T follicular helper cell (primary cell): ENCODE data around the gene UVRAG.
"Not testable (repeated sequence)": the region's sequence is repeated elsewhere in the genome, so short reads cannot be mapped to it uniquely, and the experiment has no call there.

Experiments
- DNase-seq: peaks from one replicate; pipeline ENCODE4 v3.0.0-alpha.2; 2020; ENCODE audit warnings: low read depth

The UVRAG gene

DNA sequence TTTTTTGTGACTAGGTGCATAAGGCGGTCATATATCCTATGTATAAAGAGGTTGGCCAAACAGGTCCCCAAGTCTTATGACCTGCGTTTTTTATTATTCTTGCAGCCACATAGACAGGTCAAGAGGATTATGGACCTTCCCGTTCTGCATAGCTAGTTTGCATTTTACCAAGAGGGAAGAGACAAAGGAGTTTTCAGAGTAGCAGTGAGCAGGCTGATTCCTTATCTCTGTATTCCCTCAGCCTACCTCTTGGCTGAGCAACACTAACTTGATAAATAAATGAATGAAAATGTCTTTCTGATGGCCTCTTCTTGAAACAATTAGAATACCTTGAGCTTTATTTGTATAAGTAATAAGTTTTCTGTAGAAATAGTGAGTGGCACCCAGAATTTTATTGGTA lies 210.8 kb downstream of the UVRAG start:
- no peak for DNase-seq

DNA sequence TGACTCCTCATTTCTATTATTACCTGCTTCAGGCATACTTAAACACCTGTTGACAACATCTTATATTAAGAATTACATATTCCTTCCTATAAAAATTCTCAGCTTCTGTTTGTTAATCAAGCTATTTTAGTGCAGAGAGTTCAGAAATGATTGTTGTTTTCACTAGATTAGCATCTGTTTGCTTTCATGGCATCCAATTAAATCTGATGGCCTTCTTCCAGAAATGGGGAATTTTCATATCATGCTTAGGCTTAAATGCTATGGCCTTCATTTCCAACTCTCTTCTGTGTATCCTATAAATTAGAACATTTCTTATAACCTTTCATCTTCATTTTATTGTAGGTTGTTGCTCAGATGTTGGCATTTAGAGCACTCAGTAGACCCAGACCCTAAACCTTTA lies 211.3 kb downstream of the UVRAG start:
- no peak for DNase-seq

DNA sequence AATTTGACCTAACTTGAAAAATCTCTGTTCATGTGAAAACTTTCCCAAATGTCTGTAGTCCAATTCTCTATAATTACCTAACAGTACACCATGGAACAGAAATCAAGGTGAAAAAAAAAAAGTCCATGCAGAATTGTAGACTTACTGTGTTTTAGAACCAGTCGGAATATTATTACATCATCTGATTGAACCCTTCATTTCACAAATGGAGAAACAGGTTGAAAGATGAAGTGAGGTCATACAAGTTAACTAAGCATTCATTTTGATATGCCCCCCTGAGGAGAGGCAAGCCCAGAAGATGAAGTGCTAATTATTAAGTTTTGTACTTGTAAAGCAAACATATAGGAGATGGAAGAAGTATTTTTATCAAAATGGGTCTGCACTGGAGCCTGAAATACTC lies 211.9 kb downstream of the UVRAG start:
- DNase-seq, result no peak

DNA sequence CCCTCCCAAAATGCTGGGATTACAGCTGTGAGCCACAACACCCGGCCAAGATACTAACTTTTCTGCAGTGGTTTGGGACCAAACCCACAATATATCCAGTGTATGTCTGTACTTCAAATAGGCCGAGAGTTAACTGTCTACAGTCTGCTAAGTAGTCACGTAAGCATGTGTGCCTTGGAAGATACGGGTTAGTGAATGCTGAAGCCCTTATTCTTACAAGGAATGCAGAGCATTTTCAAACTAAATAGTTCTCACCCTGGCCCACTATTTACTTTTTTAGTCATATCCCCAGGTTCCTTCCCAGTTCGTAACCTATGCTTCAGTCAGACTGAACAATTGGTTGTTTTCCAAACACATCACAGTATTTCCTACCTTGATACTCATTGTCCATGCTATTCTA lies 215.3 kb downstream of the UVRAG start:
- DNase-seq, result no peak

DNA sequence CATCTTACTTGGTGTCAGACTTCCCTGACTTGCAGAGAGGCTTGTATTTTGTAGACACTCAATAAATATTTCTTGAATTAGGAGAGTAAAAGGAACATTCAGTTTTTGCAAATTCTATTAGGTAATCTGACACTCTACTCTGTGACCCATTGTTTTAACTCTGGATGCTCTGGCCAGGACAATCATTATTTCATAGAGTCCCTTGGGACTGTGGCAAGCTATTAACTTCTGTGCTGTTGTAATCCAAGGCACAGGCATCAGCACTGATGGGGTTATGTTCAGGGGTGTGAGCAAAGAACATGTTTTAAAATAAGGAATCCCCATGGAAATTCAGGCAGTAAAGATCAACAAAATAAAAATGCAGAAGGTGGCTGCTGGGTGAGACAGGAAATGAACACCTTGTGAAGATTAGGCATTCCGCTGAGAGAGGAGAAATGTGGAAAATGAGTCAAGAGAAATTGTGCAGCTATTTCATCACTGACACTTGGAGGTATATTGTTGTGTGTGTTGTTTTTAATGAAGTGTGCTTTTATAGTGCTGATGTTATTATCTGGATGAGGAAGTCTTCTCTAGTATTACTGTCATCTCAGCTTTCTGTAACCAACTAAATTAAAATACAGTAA lies 216.1 kb downstream of the UVRAG start:
- DNase-seq, result no peak

GRCh38 chr11:76033699-76034098 lies 218.7 kb downstream of the UVRAG start:
- no peak for DNase-seq

GRCh38 chr11:76035020-76035419 lies 220.0 kb downstream of the UVRAG start:
- no peak for DNase-seq

GRCh38 chr11:76038608-76039007 lies 223.6 kb downstream of the UVRAG start:
- DNase-seq, result no peak

- DNase-seq, result no peak
Measured at GRCh38 chr11:76041208-76041607, 226.2 kb downstream of the UVRAG start.

DNA sequence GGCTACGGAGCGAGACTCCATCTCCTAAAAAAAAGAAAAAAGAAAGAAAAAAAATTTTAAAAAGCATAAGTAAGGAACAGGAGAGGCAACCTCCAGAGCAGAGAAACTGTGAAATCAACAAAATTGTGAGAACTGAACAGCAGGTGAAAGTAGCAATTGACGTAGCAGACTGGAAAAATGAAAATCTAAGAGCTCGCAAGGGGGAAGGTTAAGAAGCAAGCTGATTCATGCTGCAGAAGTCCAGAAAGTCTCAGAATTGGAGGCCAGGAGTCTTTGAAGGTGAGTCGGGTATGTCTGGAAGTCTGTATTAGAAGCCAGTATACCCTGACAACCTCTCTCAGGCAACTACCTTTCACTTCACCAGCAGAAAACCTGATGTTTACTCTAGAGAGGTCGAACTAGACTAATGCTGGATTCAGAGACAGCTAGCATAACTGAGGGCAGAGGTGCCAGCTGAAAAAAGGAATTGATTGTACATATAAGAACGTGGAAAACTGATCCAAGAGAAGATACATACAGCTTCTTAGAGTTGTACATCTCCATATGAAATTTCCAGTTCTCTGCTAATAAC lies 229.8 kb downstream of the UVRAG start:
- DNase-seq, result no peak

DNA sequence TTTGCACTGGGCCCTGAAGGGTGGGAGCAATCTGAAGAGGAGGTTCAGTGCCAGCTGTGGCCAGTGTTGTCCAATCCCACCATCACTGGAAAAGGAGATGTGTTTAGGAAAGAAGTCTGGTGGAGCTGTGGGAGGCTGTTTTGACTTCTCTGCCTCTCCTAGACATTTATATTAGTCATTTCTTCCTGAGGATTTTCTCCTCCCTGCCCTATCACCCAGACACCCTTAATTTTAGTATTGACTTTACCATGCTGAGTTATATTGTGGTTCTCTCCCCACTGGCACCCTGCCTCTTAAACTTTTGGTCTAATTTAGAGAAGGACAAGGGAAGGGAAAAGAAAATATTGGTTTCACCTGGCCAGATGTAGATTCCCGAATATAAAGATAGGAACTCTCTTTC lies 232.2 kb downstream of the UVRAG start:
- DNase-seq, result no peak

GRCh38 chr11:76047766-76048165 lies 232.8 kb downstream of the UVRAG start:
- DNase-seq, result no peak

- no peak for DNase-seq
Measured at GRCh38 chr11:76048763-76049162, 233.8 kb downstream of the UVRAG start.

GRCh38 chr11:76049511-76049910 lies 234.5 kb downstream of the UVRAG start:
- DNase-seq, result no peak

GRCh38 chr11:76051937-76052336 lies 236.9 kb downstream of the UVRAG start:
- no peak for DNase-seq

GRCh38 chr11:76054330-76054729 lies 239.3 kb downstream of the UVRAG start:
- DNase-seq, result no peak

DNA sequence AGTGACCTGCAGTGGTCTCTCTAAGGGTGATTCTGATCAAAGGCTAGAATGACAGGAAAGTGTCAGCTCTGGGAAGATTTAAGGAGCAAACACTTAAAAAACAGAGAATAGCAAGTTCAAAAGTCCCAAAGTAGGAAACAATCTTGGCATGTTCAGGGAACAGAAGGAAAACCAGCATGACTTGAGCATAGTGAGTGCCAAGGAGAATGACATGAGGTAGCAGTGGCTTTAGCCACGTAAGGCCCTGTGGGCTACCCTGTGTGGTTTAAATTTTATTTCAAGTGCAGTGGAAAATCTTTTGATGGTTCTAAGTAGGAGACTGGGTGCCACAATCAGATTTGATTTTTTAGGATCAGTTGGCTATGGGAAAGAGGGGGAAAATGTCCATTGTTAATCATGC lies 241.9 kb downstream of the UVRAG start:
- DNase-seq, result no peak

DNA sequence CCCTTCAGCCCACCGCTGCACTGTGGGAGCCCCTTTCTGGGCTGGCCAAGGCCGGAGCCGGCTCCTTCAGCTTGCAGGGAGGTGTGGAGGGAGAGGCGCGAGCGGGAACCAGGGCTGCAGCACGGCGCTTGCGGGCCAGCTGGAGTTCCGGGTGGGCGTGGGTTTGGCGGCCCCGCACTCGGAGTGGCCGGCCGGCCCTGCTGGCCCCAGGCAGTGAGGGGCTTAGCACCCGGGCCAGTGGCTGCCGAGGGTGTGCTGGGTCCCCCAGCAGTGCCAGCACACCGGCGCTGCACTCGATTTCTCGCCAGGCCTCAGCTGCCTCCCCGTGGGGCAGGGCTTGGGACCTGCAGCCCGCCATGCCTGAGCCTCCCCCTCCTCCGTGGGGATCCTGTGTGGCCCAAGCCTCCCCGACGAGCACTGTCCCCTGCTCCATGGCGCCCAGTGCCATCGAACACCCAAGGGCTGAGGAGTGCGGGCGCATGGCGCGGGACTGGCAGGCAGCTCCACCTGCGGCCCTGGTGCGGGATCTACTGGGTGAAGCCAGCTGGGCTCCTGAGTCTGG lies 245.5 kb downstream of the UVRAG start:
- DNase-seq, result not testable (repeated sequence)

GRCh38 chr11:76062733-76063132 lies 247.7 kb downstream of the UVRAG start:
- no peak for DNase-seq

DNA sequence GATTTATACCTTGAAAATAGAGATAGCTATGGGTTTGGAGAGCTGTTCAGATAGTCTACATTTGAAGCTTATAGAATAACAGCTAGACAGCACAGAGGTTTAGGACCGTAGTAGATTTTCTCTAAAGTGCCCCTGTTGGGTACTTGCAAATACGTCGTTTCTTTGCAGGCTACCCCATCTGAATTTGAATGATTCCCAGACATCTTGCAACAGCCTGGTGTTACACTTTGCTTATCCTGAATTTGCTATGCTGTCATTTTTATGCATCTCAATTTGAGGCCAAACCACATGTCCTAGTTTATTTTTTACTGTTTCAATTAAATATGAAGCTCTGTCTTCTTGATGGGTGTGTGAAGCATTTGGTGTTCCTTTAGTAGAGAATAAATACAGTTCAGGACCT lies 249.2 kb downstream of the UVRAG start:
- no peak for DNase-seq

GRCh38 chr11:76067099-76067498 lies 252.1 kb downstream of the UVRAG start:
- DNase-seq, result no peak

DNA sequence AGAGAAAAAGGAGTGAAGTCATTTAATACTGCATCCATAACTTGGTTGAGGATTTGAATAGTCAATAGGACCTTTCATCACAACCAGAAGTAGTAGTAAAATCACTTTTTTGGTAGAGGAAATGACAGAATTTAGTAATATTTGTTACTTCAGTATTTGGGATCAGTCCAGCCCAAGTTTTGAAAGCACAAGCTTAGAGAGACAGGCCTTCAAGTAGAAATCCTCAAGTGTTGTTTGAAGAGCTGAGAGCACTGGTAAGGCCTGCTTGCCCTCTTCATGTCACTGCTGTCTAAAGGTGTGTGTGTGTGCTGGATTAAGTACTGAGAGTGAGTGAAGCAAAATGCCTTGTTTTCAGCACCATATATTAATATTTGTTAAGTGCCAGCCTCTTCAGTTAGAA lies 254.0 kb downstream of the UVRAG start:
- no peak for DNase-seq

DNA sequence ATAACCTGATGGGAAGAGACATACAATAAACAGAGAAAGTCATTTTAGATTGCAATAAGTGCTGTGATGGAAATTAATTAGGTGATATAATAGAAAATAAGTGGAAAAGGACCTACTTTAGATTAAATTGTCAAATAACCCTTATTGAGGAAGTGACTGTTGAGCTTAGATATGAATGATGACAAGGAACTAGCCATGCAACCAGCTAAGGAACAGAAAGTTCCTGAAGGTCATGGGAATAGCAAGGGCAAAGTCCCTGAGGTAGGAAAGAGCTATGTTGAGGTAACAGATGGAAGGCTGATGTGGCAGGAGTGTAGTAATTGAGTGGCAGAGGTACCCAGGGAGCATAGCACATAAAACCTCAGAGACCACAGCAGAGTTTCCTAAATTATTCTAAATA lies 256.1 kb downstream of the UVRAG start:
- DNase-seq, result no peak

DNA sequence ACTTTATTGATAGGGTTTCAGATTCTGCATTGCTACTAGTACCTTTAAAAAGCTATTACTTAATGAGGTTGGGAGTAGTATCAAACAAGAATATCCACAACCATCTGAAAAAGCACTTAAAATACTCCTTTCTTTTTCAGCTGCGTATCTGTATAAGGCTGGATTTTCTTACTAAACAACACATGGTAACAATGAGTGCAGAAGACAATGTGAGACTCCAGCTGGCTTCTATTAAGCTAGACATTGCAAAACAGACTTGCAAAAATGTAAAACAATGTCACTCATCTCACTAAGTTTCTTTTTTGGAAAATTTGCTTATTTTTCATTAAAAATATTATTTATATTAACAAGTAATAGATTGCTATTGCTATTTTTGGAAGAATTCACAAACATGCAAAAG lies 258.7 kb downstream of the UVRAG start:
- no peak for DNase-seq
